ENCODE data around the gene CCNQ. TPM values are rescaled to one million over a fixed set of nuclear protein-coding genes. Genes with fewer than 3 reads are reported as not detected.

The CCNQ gene
- total and polyA plus RNA-seq, 4 donors, result 8.9 to 14.7 (median 9.8) TPM

DNA sequence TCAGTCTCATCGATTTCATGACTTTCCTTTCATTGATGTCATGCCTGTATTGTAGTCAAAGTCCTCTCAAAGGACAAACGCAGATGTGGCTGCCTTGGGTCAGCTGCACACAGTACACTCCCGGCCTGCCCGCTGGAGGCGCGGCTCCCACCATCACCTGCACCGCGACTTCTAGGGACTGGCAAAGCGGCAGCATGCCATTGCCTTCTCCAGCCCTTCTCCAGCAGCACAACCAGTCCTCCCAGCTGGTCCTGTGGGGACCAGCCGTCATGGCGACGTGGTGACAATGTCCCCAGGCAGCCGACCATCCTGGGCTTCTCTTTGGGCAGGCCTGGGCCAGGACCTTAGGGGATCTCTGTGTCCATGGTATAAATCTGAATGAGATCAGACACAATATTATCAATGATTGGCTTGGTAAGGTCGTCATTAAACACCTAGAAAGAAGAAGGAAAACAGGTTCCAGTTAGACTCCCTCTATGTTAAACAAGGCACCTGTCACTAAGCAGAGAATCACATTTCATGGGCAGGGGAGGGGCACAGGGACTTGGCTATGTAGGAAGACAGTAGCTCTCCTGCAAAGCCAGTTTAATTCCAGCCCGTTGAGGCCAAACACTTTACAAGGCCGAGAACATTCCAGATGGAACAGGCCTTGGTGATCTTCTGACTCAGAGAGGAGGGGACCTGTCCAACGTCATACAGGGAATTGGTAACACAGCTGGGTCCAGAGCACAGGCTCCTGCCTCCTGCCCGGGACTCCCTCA is 10.7 kb downstream of the CCNQ start:
- 97% methylated on average over 18 of the region's 18 CpGs for WGBS
- H3K4me1 ChIP-seq (ENCODE audit: control insufficient read depth in 4 of 4, insufficient read depth in 4 of 4, low read length in 3 of 4), result peaks cover 0 to 2% (median 0%) of the 10 kb centered on the region in 4 donors
- TF ChIP-seq RAD21 (IDR thresholded peaks at IDR 0.05) (no peak), SP1 (IDR thresholded peaks at IDR 0.05) (no peak), RXRA (IDR thresholded peaks at IDR 0.05) (no peak), HNF4A (conservative IDR thresholded peaks at IDR 0.05) (no peak), JUND (IDR thresholded peaks at IDR 0.05) (no peak)
- H3K9me3 ChIP-seq (ENCODE audit: control insufficient read depth in 4 of 4, low read length in 3 of 4), result no peaks in the 10 kb centered on the region
- peaks cover 0 to 18% (median 3%) of the 10 kb centered on the region in 4 donors for H3K36me3 ChIP-seq (ENCODE audit: control insufficient read depth in 4 of 4, insufficient read depth in 3 of 4, low read depth in 1 of 4, low read length in 3 of 4)
- no peak overlapping the region for H3K4me3 ChIP-seq (ENCODE audit: low read depth in 1 of 3, low read length in 3 of 3)
- H3K9ac ChIP-seq (ENCODE audit: low read depth in 1 of 2, low read length in 2 of 2), result no peak overlapping the region
- no peaks in the 10 kb centered on the region for H3K27me3 ChIP-seq (ENCODE audit: control insufficient read depth in 4 of 4, insufficient read depth in 4 of 4, low read length in 3 of 4)
- H3K27ac ChIP-seq (ENCODE audit: low read depth in 1 of 2, low read length in 2 of 2), result no peak overlapping the region
- no peak for DNase-seq (ENCODE audit: low spot score)

DNA sequence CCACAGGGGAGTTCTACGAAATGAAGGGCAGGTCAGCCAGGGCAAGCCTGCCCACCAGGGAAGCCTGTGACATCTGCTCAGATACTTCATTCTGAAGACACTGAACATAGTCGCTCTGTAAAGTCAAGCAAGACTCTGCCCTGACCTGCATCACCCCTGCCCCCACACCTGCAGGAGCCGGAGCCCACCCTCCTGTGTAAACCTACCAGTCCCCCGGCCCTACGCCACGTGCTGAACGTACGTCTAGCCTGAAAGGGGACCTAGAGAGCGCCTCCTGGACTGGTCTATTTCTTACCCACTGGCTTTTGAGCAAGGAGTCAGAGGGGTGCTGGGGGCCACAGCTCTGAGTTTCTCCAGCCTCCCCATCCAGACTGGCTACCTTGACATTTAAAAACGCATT is 11.6 kb downstream of the CCNQ start:
- no peak overlapping the region for H3K27ac ChIP-seq (ENCODE audit: low read depth in 1 of 2, low read length in 2 of 2)
- H3K36me3 ChIP-seq (ENCODE audit: control insufficient read depth in 4 of 4, insufficient read depth in 3 of 4, low read depth in 1 of 4, low read length in 3 of 4), result peaks cover 0 to 18% (median 3%) of the 10 kb centered on the region in 4 donors
- no peak for DNase-seq (ENCODE audit: low spot score)
- no peak overlapping the region for H3K9ac ChIP-seq (ENCODE audit: low read depth in 1 of 2, low read length in 2 of 2)
- no peaks in the 10 kb centered on the region for H3K27me3 ChIP-seq (ENCODE audit: control insufficient read depth in 4 of 4, insufficient read depth in 4 of 4, low read length in 3 of 4)
- 96% methylated on average over 10 of the region's 10 CpGs for WGBS
- TF ChIP-seq FOXA1 (IDR thresholded peaks at IDR 0.05), result no peak
- TF ChIP-seq GABPA (IDR thresholded peaks at IDR 0.05 in 1 of 2, conservative IDR thresholded peaks at IDR 0.05 in 1 of 2), result no peak
- TF ChIP-seq FOXA2 (IDR thresholded peaks at IDR 0.05), result no peak
- no peak for TF ChIP-seq HNF4G (IDR thresholded peaks at IDR 0.05)
- TF ChIP-seq RXRA (IDR thresholded peaks at IDR 0.05), result no peak
- TF ChIP-seq, protein P1, sequence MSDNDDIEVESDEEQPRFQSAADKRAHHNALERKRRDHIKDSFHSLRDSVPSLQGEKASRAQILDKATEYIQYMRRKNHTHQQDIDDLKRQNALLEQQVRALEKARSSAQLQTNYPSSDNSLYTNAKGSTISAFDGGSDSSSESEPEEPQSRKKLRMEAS (IDR thresholded peaks at IDR 0.05), result no peak
- no peak for TF ChIP-seq SP1 (IDR thresholded peaks at IDR 0.05)
- no peak for TF ChIP-seq YY1 (IDR thresholded peaks at IDR 0.05)
- TF ChIP-seq JUND (IDR thresholded peaks at IDR 0.05), result no peak
- no peak for TF ChIP-seq RAD21 (IDR thresholded peaks at IDR 0.05)
- TF ChIP-seq, protein P2, sequence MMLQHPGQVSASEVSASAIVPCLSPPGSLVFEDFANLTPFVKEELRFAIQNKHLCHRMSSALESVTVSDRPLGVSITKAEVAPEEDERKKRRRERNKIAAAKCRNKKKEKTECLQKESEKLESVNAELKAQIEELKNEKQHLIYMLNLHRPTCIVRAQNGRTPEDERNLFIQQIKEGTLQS (IDR thresholded peaks at IDR 0.05), result no peak
- TF ChIP-seq HNF4A (conservative IDR thresholded peaks at IDR 0.05), result no peak
- no peak for TF ChIP-seq EGR1 (IDR thresholded peaks at IDR 0.05; ENCODE audit: low read depth in 2 of 2)
- TF ChIP-seq CTCF (IDR thresholded peaks at IDR 0.05; ENCODE audit: low read depth, low read length, missing input control), result no peak
- TF ChIP-seq NR2F2 (IDR thresholded peaks at IDR 0.05), result no peak
- no peak for TF ChIP-seq TAF1 (conservative IDR thresholded peaks at IDR 0.05)
- H3K4me1 ChIP-seq (ENCODE audit: control insufficient read depth in 4 of 4, insufficient read depth in 4 of 4, low read length in 3 of 4), result no peaks in the 10 kb centered on the region
- H3K9me3 ChIP-seq (ENCODE audit: control insufficient read depth in 4 of 4, low read length in 3 of 4), result no peaks in the 10 kb centered on the region
- no peak overlapping the region for H3K4me3 ChIP-seq (ENCODE audit: low read depth in 1 of 3, low read length in 3 of 3)

- Histone ChIP-seq H3K36me3 (ENCODE audit: control insufficient read depth in 4 of 4, insufficient read depth in 3 of 4, low read depth in 1 of 4, low read length in 3 of 4) (peaks cover 0 to 9% (median 0%) of the 10 kb centered on the region in 4 donors), H3K4me1 (ENCODE audit: control insufficient read depth in 4 of 4, insufficient read depth in 4 of 4, low read length in 3 of 4) (peaks cover 0 to 1% (median 0%) of the 10 kb centered on the region in 4 donors), H3K27ac (ENCODE audit: low read depth in 1 of 2, low read length in 2 of 2) (no peak overlapping the region), H3K27me3 (ENCODE audit: control insufficient read depth in 4 of 4, insufficient read depth in 4 of 4, low read length in 3 of 4) (no peaks in the 10 kb centered on the region), H3K9ac (ENCODE audit: low read depth in 1 of 2, low read length in 2 of 2) (no peak overlapping the region), H3K9me3 (ENCODE audit: control insufficient read depth in 4 of 4, low read length in 3 of 4) (no peaks in the 10 kb centered on the region), H3K4me3 (ENCODE audit: low read depth in 1 of 3, low read length in 3 of 3) (no peak overlapping the region)
- no peak for TF ChIP-seq HNF4G (IDR thresholded peaks at IDR 0.05)
- no peak for TF ChIP-seq RXRA (IDR thresholded peaks at IDR 0.05)
- TF ChIP-seq EGR1 (IDR thresholded peaks at IDR 0.05; ENCODE audit: low read depth in 2 of 2), result no peak
- TF ChIP-seq, protein P3, sequence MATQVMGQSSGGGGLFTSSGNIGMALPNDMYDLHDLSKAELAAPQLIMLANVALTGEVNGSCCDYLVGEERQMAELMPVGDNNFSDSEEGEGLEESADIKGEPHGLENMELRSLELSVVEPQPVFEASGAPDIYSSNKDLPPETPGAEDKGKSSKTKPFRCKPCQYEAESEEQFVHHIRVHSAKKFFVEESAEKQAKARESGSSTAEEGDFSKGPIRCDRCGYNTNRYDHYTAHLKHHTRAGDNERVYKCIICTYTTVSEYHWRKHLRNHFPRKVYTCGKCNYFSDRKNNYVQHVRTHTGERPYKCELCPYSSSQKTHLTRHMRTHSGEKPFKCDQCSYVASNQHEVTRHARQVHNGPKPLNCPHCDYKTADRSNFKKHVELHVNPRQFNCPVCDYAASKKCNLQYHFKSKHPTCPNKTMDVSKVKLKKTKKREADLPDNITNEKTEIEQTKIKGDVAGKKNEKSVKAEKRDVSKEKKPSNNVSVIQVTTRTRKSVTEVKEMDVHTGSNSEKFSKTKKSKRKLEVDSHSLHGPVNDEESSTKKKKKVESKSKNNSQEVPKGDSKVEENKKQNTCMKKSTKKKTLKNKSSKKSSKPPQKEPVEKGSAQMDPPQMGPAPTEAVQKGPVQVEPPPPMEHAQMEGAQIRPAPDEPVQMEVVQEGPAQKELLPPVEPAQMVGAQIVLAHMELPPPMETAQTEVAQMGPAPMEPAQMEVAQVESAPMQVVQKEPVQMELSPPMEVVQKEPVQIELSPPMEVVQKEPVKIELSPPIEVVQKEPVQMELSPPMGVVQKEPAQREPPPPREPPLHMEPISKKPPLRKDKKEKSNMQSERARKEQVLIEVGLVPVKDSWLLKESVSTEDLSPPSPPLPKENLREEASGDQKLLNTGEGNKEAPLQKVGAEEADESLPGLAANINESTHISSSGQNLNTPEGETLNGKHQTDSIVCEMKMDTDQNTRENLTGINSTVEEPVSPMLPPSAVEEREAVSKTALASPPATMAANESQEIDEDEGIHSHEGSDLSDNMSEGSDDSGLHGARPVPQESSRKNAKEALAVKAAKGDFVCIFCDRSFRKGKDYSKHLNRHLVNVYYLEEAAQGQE (IDR thresholded peaks at IDR 0.05), result no peak
- no peak for TF ChIP-seq GABPA (IDR thresholded peaks at IDR 0.05 in 1 of 2, conservative IDR thresholded peaks at IDR 0.05 in 1 of 2)
- no peak for TF ChIP-seq FOXA2 (IDR thresholded peaks at IDR 0.05)
- TF ChIP-seq FOXA1 (IDR thresholded peaks at IDR 0.05), result no peak
- no peak for TF ChIP-seq NR2F2 (IDR thresholded peaks at IDR 0.05)
- TF ChIP-seq CTCF (IDR thresholded peaks at IDR 0.05; ENCODE audit: low read depth, low read length, missing input control), result no peak
- 93% methylated on average over 4 of the region's 4 CpGs for WGBS
- no peak for DNase-seq (ENCODE audit: low spot score)
Observed at GRCh38 chrX:153585827-153586226, 13.1 kb downstream of the CCNQ start.

Measured in liver (tissue), 9 donors.